T-helper 17 cell (primary cell): ENCODE results near the gene TXLNG. TPM values are rescaled to one million over a fixed set of nuclear protein-coding genes. Genes with fewer than 3 reads are reported as not detected.
A peak's percentile ranks its signal among the peaks of the same experiment; 100 is the strongest.

Experiments used
- ATAC-seq: fragments of 150-1000 bp; cut with Tn5 transposase; 2 replicates; pipeline ENCODE4 v1.10.0; 2021; ENCODE audit warnings: mild to moderate bottlenecking, moderate library complexity
- DNase-seq, 3 donors: peaks; one replicate each; pipeline versions ENCODE4 v3.0.0 to v3.0.0-alpha.2; 2020 to 2021
- H3K9me3 ChIP-seq: one replicate; pipeline ENCODE4 v1.7.0; 2013; ENCODE audit warnings: low read length, mild to moderate bottlenecking; ENCODE audit not compliant: control insufficient read depth, poor library complexity, severe bottlenecking
- H3K27ac Mint-ChIP-seq: one replicate; pipeline ENCODE4 v1.8.0; 2022; ENCODE audit warnings: mild to moderate bottlenecking, moderate library complexity, mixed read lengths
- H3K27me3 Mint-ChIP-seq: one replicate; pipeline ENCODE4 v1.8.0; 2022; ENCODE audit warnings: mixed read lengths
- H3K36me3 Mint-ChIP-seq: one replicate; pipeline ENCODE4 v1.8.0; 2022; ENCODE audit warnings: low read depth, mixed read lengths
- H3K4me1 Mint-ChIP-seq: one replicate; pipeline ENCODE4 v1.8.0; 2022; ENCODE audit warnings: mild to moderate bottlenecking, mixed read lengths
- H3K4me3 Mint-ChIP-seq: one replicate; pipeline ENCODE4 v1.8.0; 2022; ENCODE audit warnings: mild to moderate bottlenecking, moderate library complexity, mixed read lengths
- total RNA-seq, 4 donors: library from RNA in 2 of 4; stranded (reverse) in 2 of 4; gene quantifications; one replicate each; pipeline ENCODE4 v1.2.3 and lab custom pipeline; 2022 to 2026

TXLNG gene
- total RNA-seq, 2 donors from 2014 or later: 19.9 to 21.7 TPM

GRCh38 chrX:16797358-16797757, 11.1 kb downstream of the TXLNG start:
- no peaks in the 10 kb centered on the region for H3K36me3 Mint-ChIP-seq
- ATAC-seq: no peak
- no peak overlapping the region for H3K4me3 Mint-ChIP-seq
- peak overlapping the region; percentile 16 for H3K27ac Mint-ChIP-seq
- H3K27me3 Mint-ChIP-seq: no peaks in the 10 kb centered on the region
- DNase-seq: no peak
- peaks cover 7% of the 10 kb centered on the region for H3K4me1 Mint-ChIP-seq
- H3K9me3 ChIP-seq: no peaks in the 10 kb centered on the region

GRCh38 chrX:16797841-16798240, 11.6 kb downstream of the TXLNG start:
- peaks cover 7% of the 10 kb centered on the region for H3K4me1 Mint-ChIP-seq
- peak overlapping the region; percentile 16 for H3K27ac Mint-ChIP-seq
- no peaks in the 10 kb centered on the region for H3K27me3 Mint-ChIP-seq
- no peak for DNase-seq
- H3K36me3 Mint-ChIP-seq: no peaks in the 10 kb centered on the region
- H3K4me3 Mint-ChIP-seq: no peak overlapping the region
- no peak for ATAC-seq
- no peaks in the 10 kb centered on the region for H3K9me3 ChIP-seq

GRCh38 chrX:16804923-16805464, 18.7 kb downstream of the TXLNG start:
- H3K9me3 ChIP-seq: no peaks in the 10 kb centered on the region
- no peaks in the 10 kb centered on the region for H3K27me3 Mint-ChIP-seq
- H3K4me3 Mint-ChIP-seq: no peak overlapping the region
- ATAC-seq: no peak
- H3K4me1 Mint-ChIP-seq: peaks cover 4% of the 10 kb centered on the region
- no peak overlapping the region for H3K27ac Mint-ChIP-seq
- no peak for DNase-seq
- no peaks in the 10 kb centered on the region for H3K36me3 Mint-ChIP-seq

- ATAC-seq (no peak), DNase-seq (no peak)
- H3K36me3 Mint-ChIP-seq: no peaks in the 10 kb centered on the region
- H3K27me3 Mint-ChIP-seq: no peaks in the 10 kb centered on the region
- H3K4me3 Mint-ChIP-seq: no peak overlapping the region
- no peaks in the 10 kb centered on the region for H3K9me3 ChIP-seq
- peaks cover 4% of the 10 kb centered on the region for H3K4me1 Mint-ChIP-seq
- H3K27ac Mint-ChIP-seq: peak overlapping the region; percentile 39
These were observed 21.3 kb downstream of the TXLNG start for GRCh38 chrX:16807548-16807947.

- no peaks in the 10 kb centered on the region for H3K9me3 ChIP-seq
- peak overlapping the region; percentile 63 for H3K4me3 Mint-ChIP-seq
- no peak overlapping the region for H3K27ac Mint-ChIP-seq
- no peaks in the 10 kb centered on the region for H3K27me3 Mint-ChIP-seq
- H3K36me3 Mint-ChIP-seq: no peaks in the 10 kb centered on the region
- H3K4me1 Mint-ChIP-seq: peaks cover 4% of the 10 kb centered on the region
- ATAC-seq (no peak), DNase-seq (no peak)
These were observed 21.8 kb downstream of the TXLNG start for GRCh38 chrX:16807976-16808542.

- DNase-seq (no peak), ATAC-seq (no peak)
- no peaks in the 10 kb centered on the region for H3K27me3 Mint-ChIP-seq
- no peak overlapping the region for H3K27ac Mint-ChIP-seq
- peaks cover 2% of the 10 kb centered on the region for H3K4me1 Mint-ChIP-seq
- no peaks in the 10 kb centered on the region for H3K9me3 ChIP-seq
- H3K36me3 Mint-ChIP-seq: no peaks in the 10 kb centered on the region
- H3K4me3 Mint-ChIP-seq: no peak overlapping the region
These were observed 28.3 kb downstream of the TXLNG start for GRCh38 chrX:16814597-16814996.

GRCh38 chrX:16819634-16820033, 33.4 kb downstream of the TXLNG start:
- H3K4me3 Mint-ChIP-seq: no peak overlapping the region
- no peaks in the 10 kb centered on the region for H3K36me3 Mint-ChIP-seq

GRCh38 chrX:16822723-16823122, 36.5 kb downstream of the TXLNG start:
- Mint-ChIP-seq H3K36me3 (no peaks in the 10 kb centered on the region), H3K4me1 (no peaks in the 10 kb centered on the region), H3K27me3 (no peaks in the 10 kb centered on the region), H3K27ac (no peak overlapping the region), H3K4me3 (no peak overlapping the region)
- DNase-seq: no peak
- no peak for ATAC-seq
- no peaks in the 10 kb centered on the region for H3K9me3 ChIP-seq

More at GRCh38 chrX:16819634-16820033, 33.4 kb downstream of the TXLNG start:
- ATAC-seq: no peak
- H3K27me3 Mint-ChIP-seq: no peaks in the 10 kb centered on the region
- no peak for DNase-seq
- no peak overlapping the region for H3K27ac Mint-ChIP-seq
- H3K4me1 Mint-ChIP-seq: no peaks in the 10 kb centered on the region
- no peaks in the 10 kb centered on the region for H3K9me3 ChIP-seq

GRCh38 chrX:16825264-16826035, 39.2 kb downstream of the TXLNG start:
- H3K9me3 ChIP-seq: no peaks in the 10 kb centered on the region
- H3K4me3 Mint-ChIP-seq: no peak overlapping the region
- H3K36me3 Mint-ChIP-seq: no peaks in the 10 kb centered on the region
- H3K27me3 Mint-ChIP-seq: no peaks in the 10 kb centered on the region
- peak overlapping the region; percentile 75 for H3K27ac Mint-ChIP-seq
- DNase-seq: no peak
- ATAC-seq: no peak
- no peaks in the 10 kb centered on the region for H3K4me1 Mint-ChIP-seq

GRCh38 chrX:16826207-16826606, 39.9 kb downstream of the TXLNG start:
- DNase-seq: no peak
- Mint-ChIP-seq H3K27ac (peak overlapping the region; percentile 75), H3K27me3 (no peaks in the 10 kb centered on the region), H3K36me3 (no peaks in the 10 kb centered on the region), H3K4me3 (no peak overlapping the region), H3K4me1 (no peaks in the 10 kb centered on the region)
- H3K9me3 ChIP-seq: no peaks in the 10 kb centered on the region
- peak; percentile 54 for ATAC-seq

GRCh38 chrX:16827225-16827624, 41.0 kb downstream of the TXLNG start:
- no peaks in the 10 kb centered on the region for H3K9me3 ChIP-seq
- H3K4me1 Mint-ChIP-seq: peaks cover 1% of the 10 kb centered on the region
- no peak overlapping the region for H3K27ac Mint-ChIP-seq
- DNase-seq (no peak), ATAC-seq (no peak)
- H3K4me3 Mint-ChIP-seq: no peak overlapping the region
- no peaks in the 10 kb centered on the region for H3K27me3 Mint-ChIP-seq
- no peaks in the 10 kb centered on the region for H3K36me3 Mint-ChIP-seq

GRCh38 chrX:16828124-16828908, 42.0 kb downstream of the TXLNG start:
- Mint-ChIP-seq H3K4me3 (peak overlapping the region; percentile 39), H3K27me3 (no peaks in the 10 kb centered on the region), H3K36me3 (no peaks in the 10 kb centered on the region), H3K4me1 (peaks cover 2% of the 10 kb centered on the region), H3K27ac (no peak overlapping the region)
- DNase-seq: no peak
- no peaks in the 10 kb centered on the region for H3K9me3 ChIP-seq
- no peak for ATAC-seq

GRCh38 chrX:16832301-16832700, 46.0 kb downstream of the TXLNG start:
- Mint-ChIP-seq H3K4me1 (peaks cover 2% of the 10 kb centered on the region), H3K27ac (no peak overlapping the region), H3K27me3 (no peaks in the 10 kb centered on the region), H3K36me3 (no peaks in the 10 kb centered on the region), H3K4me3 (no peak overlapping the region)
- ATAC-seq (no peak), DNase-seq (no peak)
- no peaks in the 10 kb centered on the region for H3K9me3 ChIP-seq
